Measurements from ENCODE around the gene DOCK9.

The DOCK9 gene

DNA sequence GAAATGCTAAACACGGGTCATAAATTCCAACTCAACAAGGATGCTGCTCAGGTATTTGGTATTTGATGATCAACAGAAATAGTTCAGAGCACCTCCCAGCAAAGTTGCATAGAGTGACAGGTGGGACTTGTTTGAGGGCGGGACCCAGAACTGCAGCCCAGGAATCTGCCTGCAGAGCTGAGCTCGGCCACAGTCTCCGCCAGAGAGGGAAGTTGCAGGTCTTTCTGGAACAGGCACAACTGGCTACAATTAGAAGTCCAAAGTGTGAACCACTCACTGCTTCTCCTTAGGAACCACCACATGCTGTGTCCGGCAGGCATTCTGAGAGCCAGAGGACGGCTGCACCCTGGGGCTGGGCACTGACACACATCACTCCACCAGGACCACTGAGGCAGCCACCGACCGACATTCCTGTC is 226.5 kb downstream of the DOCK9 start:
- Histone ChIP-seq H2AFZ (peak overlapping the region; percentile 86), H3K36me3 (ENCODE audit: control insufficient read depth, insufficient read depth, low read length) (no peaks in the 10 kb centered on the region), H3K4me3 (ENCODE audit: low read depth, low read length) (peak overlapping the region; percentile 61), H3K79me2 (no peaks in the 10 kb centered on the region), H3K9me3 (ENCODE audit: control insufficient read depth, low read length) (no peaks in the 10 kb centered on the region), H3K27me3 (ENCODE audit: control insufficient read depth, insufficient read depth, low read length) (no peaks in the 10 kb centered on the region), H3K4me2 (ENCODE audit: low read length) (peak overlapping the region; percentile 94), H3K27ac (no peak overlapping the region), H3K9ac (no peak overlapping the region), H3K4me1 (peaks cover 3% of the 10 kb centered on the region)
- TF ChIP-seq, protein P1, sequence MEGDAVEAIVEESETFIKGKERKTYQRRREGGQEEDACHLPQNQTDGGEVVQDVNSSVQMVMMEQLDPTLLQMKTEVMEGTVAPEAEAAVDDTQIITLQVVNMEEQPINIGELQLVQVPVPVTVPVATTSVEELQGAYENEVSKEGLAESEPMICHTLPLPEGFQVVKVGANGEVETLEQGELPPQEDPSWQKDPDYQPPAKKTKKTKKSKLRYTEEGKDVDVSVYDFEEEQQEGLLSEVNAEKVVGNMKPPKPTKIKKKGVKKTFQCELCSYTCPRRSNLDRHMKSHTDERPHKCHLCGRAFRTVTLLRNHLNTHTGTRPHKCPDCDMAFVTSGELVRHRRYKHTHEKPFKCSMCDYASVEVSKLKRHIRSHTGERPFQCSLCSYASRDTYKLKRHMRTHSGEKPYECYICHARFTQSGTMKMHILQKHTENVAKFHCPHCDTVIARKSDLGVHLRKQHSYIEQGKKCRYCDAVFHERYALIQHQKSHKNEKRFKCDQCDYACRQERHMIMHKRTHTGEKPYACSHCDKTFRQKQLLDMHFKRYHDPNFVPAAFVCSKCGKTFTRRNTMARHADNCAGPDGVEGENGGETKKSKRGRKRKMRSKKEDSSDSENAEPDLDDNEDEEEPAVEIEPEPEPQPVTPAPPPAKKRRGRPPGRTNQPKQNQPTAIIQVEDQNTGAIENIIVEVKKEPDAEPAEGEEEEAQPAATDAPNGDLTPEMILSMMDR (IDR thresholded peaks at IDR 0.05), result no peak

DNA sequence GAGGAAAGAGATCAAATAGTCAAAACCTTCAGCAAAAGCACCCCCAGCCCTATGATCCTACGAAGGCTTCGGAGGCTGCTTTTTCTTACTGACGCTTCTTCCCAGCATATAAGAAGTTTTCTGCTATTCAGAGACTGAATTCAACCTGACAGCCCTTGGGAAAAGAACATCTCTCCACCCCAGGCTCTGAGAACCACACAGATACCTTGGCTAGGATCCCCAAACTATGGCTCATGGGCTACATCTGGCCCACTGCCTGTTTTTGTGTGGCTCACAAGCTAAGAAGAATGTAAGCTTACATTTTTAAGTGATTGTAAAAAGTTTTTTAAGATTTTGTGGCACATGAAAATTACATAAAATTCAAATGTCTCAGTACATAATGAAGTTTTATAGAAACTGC is 228.4 kb downstream of the DOCK9 start:
- TF ChIP-seq, protein P1 (IDR thresholded peaks at IDR 0.05), result no peak
- Histone ChIP-seq H2AFZ (no peak overlapping the region), H3K4me3 (ENCODE audit: low read depth, low read length) (no peak overlapping the region), H3K9ac (no peak overlapping the region), H3K36me3 (ENCODE audit: control insufficient read depth, insufficient read depth, low read length) (no peaks in the 10 kb centered on the region), H3K9me3 (ENCODE audit: control insufficient read depth, low read length) (no peaks in the 10 kb centered on the region), H3K79me2 (no peaks in the 10 kb centered on the region), H3K27ac (no peak overlapping the region), H3K4me2 (ENCODE audit: low read length) (no peak overlapping the region), H3K27me3 (ENCODE audit: control insufficient read depth, insufficient read depth, low read length) (no peaks in the 10 kb centered on the region), H3K4me1 (peaks cover 3% of the 10 kb centered on the region)

DNA sequence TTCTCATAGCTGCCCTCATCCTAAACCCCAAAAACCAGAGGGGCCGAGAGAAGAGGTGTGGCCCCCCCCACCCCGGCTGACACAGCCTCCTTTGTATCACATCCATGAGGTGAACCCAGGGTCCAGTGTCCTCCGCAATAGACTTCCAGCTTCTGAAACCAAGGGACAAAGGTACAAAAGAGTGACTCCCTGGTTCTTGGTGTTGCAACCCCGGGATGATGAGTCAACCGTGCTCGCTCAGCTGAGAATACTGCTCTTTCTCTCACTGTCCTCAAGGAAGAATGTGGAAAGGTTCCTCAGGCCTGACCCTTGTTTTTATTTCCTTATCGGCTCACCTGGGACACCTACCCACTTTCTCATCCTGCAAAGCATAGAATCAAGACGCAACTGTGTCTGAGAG is 230.9 kb downstream of the DOCK9 start:
- H3K4me2 ChIP-seq (ENCODE audit: low read length), result no peak overlapping the region
- no peak overlapping the region for H3K9ac ChIP-seq
- peaks cover 2% of the 10 kb centered on the region for H3K4me1 ChIP-seq
- H3K9me3 ChIP-seq (ENCODE audit: control insufficient read depth, low read length), result no peaks in the 10 kb centered on the region
- H3K79me2 ChIP-seq, result no peaks in the 10 kb centered on the region
- no peaks in the 10 kb centered on the region for H3K36me3 ChIP-seq (ENCODE audit: control insufficient read depth, insufficient read depth, low read length)
- H3K27ac ChIP-seq, result no peak overlapping the region
- TF ChIP-seq, protein P1 (IDR thresholded peaks at IDR 0.05), result no peak
- H3K4me3 ChIP-seq (ENCODE audit: low read depth, low read length), result no peak overlapping the region
- no peak overlapping the region for H2AFZ ChIP-seq
- no peaks in the 10 kb centered on the region for H3K27me3 ChIP-seq (ENCODE audit: control insufficient read depth, insufficient read depth, low read length)

Measured in parathyroid adenoma (tissue), 2 donors.